Nucleus accumbens (tissue), 56 donors: Measurements from ENCODE around the gene SMIM21.
A peak's percentile ranks its signal among the peaks of the same experiment; 100 is the strongest.

ENCODE experiments used
- DNase-seq, 56 donors: peaks; one replicate each; lab custom pipeline; 2025; lab: John Stamatoyannopoulos, UW

SMIM21 gene

GRCh38 chr18:75427603-75428002 is at the start of gene SMIM21:
Gene SMIM21, minus strand, starts transcription at chr18:75427703. Its CDS starts 140 bp downstream, at chr18:75427563.
- DNase-seq, result no peak

GRCh38 chr18:75475228-75475627 is 47.7 kb upstream of the SMIM21 start:
- DNase-seq, result no peak

GRCh38 chr18:75474332-75474731 is 46.8 kb upstream of the SMIM21 start:
- DNase-seq, result no peak

GRCh38 chr18:75473316-75473715 is 45.8 kb upstream of the SMIM21 start:
- DNase-seq, result no peak

- no peak for DNase-seq
These were observed 45.4 kb upstream of the SMIM21 start for GRCh38 chr18:75472906-75473305.

- DNase-seq, result no peak
These were observed 44.9 kb upstream of the SMIM21 start for GRCh38 chr18:75472396-75472795.

GRCh38 chr18:75471850-75472249 is 44.3 kb upstream of the SMIM21 start:
- DNase-seq, result no peak

GRCh38 chr18:75467851-75468250 is 40.3 kb upstream of the SMIM21 start:
- DNase-seq, result no peak

- no peak for DNase-seq
These were observed 39.8 kb upstream of the SMIM21 start for GRCh38 chr18:75467281-75467795.

GRCh38 chr18:75464356-75464755 is 36.9 kb upstream of the SMIM21 start:
- DNase-seq, result no peak

GRCh38 chr18:75462178-75462832 is 34.8 kb upstream of the SMIM21 start:
- DNase-seq, result no peak

GRCh38 chr18:75456199-75456631 is 28.7 kb upstream of the SMIM21 start:
- DNase-seq, result peak in 3 of 56 donors; percentile 13 to 41 (median 36)

GRCh38 chr18:75455249-75456198 is 28.0 kb upstream of the SMIM21 start:
- peak in 8 of 56 donors; percentile 6 to 30 (median 10) for DNase-seq

- DNase-seq, result no peak
These were observed 26.7 kb upstream of the SMIM21 start for GRCh38 chr18:75454022-75454795.

- peak in 1 of 56 donors; percentile 3 for DNase-seq
These were observed 23.4 kb upstream of the SMIM21 start for GRCh38 chr18:75450906-75451305.

GRCh38 chr18:75441896-75442295 is 14.4 kb upstream of the SMIM21 start:
- no peak for DNase-seq

- no peak for DNase-seq
These were observed 11.8 kb upstream of the SMIM21 start for GRCh38 chr18:75439348-75439747.

GRCh38 chr18:75438891-75439290 is 11.4 kb upstream of the SMIM21 start:
- DNase-seq, result no peak

- DNase-seq, result no peak
These were observed 10.5 kb upstream of the SMIM21 start for GRCh38 chr18:75437979-75438378.

GRCh38 chr18:75433098-75433497 is 5.6 kb upstream of the SMIM21 start:
- DNase-seq, result no peak

- DNase-seq, result peak in 11 of 56 donors; percentile 8 to 59 (median 36)
These were observed 2.5 kb upstream of the SMIM21 start for GRCh38 chr18:75429975-75430374.
